Muscle layer of colon (tissue), 2 donors: ENCODE data around the gene RGS5.

ENCODE experiments used
- H3K27ac ChIP-seq: one replicate; pipeline ENCODE4 v1.7.0; 2013; ENCODE audit warnings: low read depth, mild to moderate bottlenecking, low read length, moderate library complexity
- H3K27me3 ChIP-seq, 2 donors: one replicate each; pipeline ENCODE4 v1.7.0; 2013; ENCODE audit warnings: low read length in 2 of 2, mild to moderate bottlenecking in 2 of 2; ENCODE audit not compliant: insufficient read depth in 2 of 2, control insufficient read depth in 1 of 2
- H3K36me3 ChIP-seq: one replicate; pipeline ENCODE4 v1.7.0; 2013; ENCODE audit warnings: mild to moderate bottlenecking, low read length; ENCODE audit not compliant: insufficient read depth
- H3K4me1 ChIP-seq: one replicate; pipeline ENCODE4 v1.7.0; 2013; ENCODE audit warnings: mild to moderate bottlenecking, low read length; ENCODE audit not compliant: insufficient read depth
- H3K4me3 ChIP-seq, 2 donors: one replicate each; pipeline ENCODE4 v1.7.0; 2013; ENCODE audit warnings: low read length in 2 of 2, low read depth in 1 of 2, mild to moderate bottlenecking in 1 of 2, moderate library complexity in 1 of 2
- H3K9ac ChIP-seq: one replicate; pipeline ENCODE4 v1.7.0; 2013; ENCODE audit warnings: low read length
- H3K9me3 ChIP-seq: one replicate; pipeline ENCODE4 v1.7.0; 2013; ENCODE audit warnings: mild to moderate bottlenecking, low read length
- donor health status: abdominal sarcoma.
- donor health status: Adenocarcinoma of cecum.

Gene RGS5

GRCh38 chr1:163165119-163165518 is 37.6 kb downstream of the RGS5 start:
- no peak overlapping the region for H3K9ac ChIP-seq
- no peaks in the 10 kb centered on the region for H3K36me3 ChIP-seq
- H3K27ac ChIP-seq: no peak overlapping the region
- H3K4me3 ChIP-seq: no peak overlapping the region
- H3K4me1 ChIP-seq: peaks cover 52% of the 10 kb centered on the region
- H3K9me3 ChIP-seq: no peaks in the 10 kb centered on the region
- no peaks in the 10 kb centered on the region for H3K27me3 ChIP-seq

GRCh38 chr1:163163881-163164582 is 38.7 kb downstream of the RGS5 start:
- Histone ChIP-seq H3K27ac (peak overlapping the region; percentile 17), H3K9ac (no peak overlapping the region), H3K27me3 (no peaks in the 10 kb centered on the region), H3K9me3 (no peaks in the 10 kb centered on the region), H3K36me3 (no peaks in the 10 kb centered on the region), H3K4me3 (no peak overlapping the region), H3K4me1 (peaks cover 52% of the 10 kb centered on the region)

GRCh38 chr1:163163163-163163562 is 39.6 kb downstream of the RGS5 start:
- H3K9me3 ChIP-seq: no peaks in the 10 kb centered on the region
- no peaks in the 10 kb centered on the region for H3K36me3 ChIP-seq
- H3K9ac ChIP-seq: no peak overlapping the region
- peaks cover 49% of the 10 kb centered on the region for H3K4me1 ChIP-seq
- H3K27ac ChIP-seq: no peak overlapping the region
- H3K27me3 ChIP-seq: no peaks in the 10 kb centered on the region
- H3K4me3 ChIP-seq: no peak overlapping the region

GRCh38 chr1:163162381-163162914 is 40.3 kb downstream of the RGS5 start:
- Histone ChIP-seq H3K4me3 (no peak overlapping the region), H3K4me1 (peaks cover 42% of the 10 kb centered on the region), H3K27ac (no peak overlapping the region), H3K27me3 (no peaks in the 10 kb centered on the region), H3K36me3 (no peaks in the 10 kb centered on the region), H3K9ac (no peak overlapping the region), H3K9me3 (no peaks in the 10 kb centered on the region)

GRCh38 chr1:163161841-163162240 is 40.9 kb downstream of the RGS5 start:
- H3K4me1 ChIP-seq: peaks cover 37% of the 10 kb centered on the region
- H3K36me3 ChIP-seq: no peaks in the 10 kb centered on the region
- H3K9me3 ChIP-seq: no peaks in the 10 kb centered on the region
- H3K27me3 ChIP-seq: no peaks in the 10 kb centered on the region
- no peak overlapping the region for H3K27ac ChIP-seq
- no peak overlapping the region for H3K4me3 ChIP-seq
- H3K9ac ChIP-seq: no peak overlapping the region

GRCh38 chr1:163161337-163161736 is 41.4 kb downstream of the RGS5 start:
- H3K9ac ChIP-seq: no peak overlapping the region
- H3K9me3 ChIP-seq: no peaks in the 10 kb centered on the region
- H3K36me3 ChIP-seq: no peaks in the 10 kb centered on the region
- peaks cover 32% of the 10 kb centered on the region for H3K4me1 ChIP-seq
- no peak overlapping the region for H3K4me3 ChIP-seq
- no peak overlapping the region for H3K27ac ChIP-seq
- no peaks in the 10 kb centered on the region for H3K27me3 ChIP-seq

GRCh38 chr1:163155606-163156005 is 47.1 kb downstream of the RGS5 start:
- H3K4me1 ChIP-seq: no peaks in the 10 kb centered on the region
- H3K9ac ChIP-seq: no peak overlapping the region
- H3K27ac ChIP-seq: no peak overlapping the region
- H3K36me3 ChIP-seq: no peaks in the 10 kb centered on the region
- no peaks in the 10 kb centered on the region for H3K27me3 ChIP-seq
- H3K9me3 ChIP-seq: no peaks in the 10 kb centered on the region
- no peak overlapping the region for H3K4me3 ChIP-seq

- Histone ChIP-seq H3K4me1 (no peaks in the 10 kb centered on the region), H3K27me3 (no peaks in the 10 kb centered on the region), H3K9ac (no peak overlapping the region), H3K4me3 (no peak overlapping the region), H3K27ac (no peak overlapping the region), H3K9me3 (no peaks in the 10 kb centered on the region), H3K36me3 (no peaks in the 10 kb centered on the region)
Observed at GRCh38 chr1:163148911-163149310, 53.8 kb downstream of the RGS5 start.

- no peaks in the 10 kb centered on the region for H3K27me3 ChIP-seq
- H3K9me3 ChIP-seq: no peaks in the 10 kb centered on the region
- no peak overlapping the region for H3K4me3 ChIP-seq
- no peak overlapping the region for H3K27ac ChIP-seq
- no peaks in the 10 kb centered on the region for H3K36me3 ChIP-seq
- no peak overlapping the region for H3K9ac ChIP-seq
- no peaks in the 10 kb centered on the region for H3K4me1 ChIP-seq
Observed at GRCh38 chr1:163147019-163147418, 55.7 kb downstream of the RGS5 start.

GRCh38 chr1:163145435-163145834 is 57.3 kb downstream of the RGS5 start:
- Histone ChIP-seq H3K9me3 (no peaks in the 10 kb centered on the region), H3K4me1 (no peaks in the 10 kb centered on the region), H3K27me3 (no peaks in the 10 kb centered on the region), H3K9ac (no peak overlapping the region), H3K4me3 (no peak overlapping the region), H3K27ac (no peak overlapping the region), H3K36me3 (no peaks in the 10 kb centered on the region)

- no peak overlapping the region for H3K4me3 ChIP-seq
- no peaks in the 10 kb centered on the region for H3K27me3 ChIP-seq
- no peak overlapping the region for H3K27ac ChIP-seq
- no peaks in the 10 kb centered on the region for H3K4me1 ChIP-seq
- no peaks in the 10 kb centered on the region for H3K36me3 ChIP-seq
- H3K9me3 ChIP-seq: no peaks in the 10 kb centered on the region
- no peak overlapping the region for H3K9ac ChIP-seq
Observed at GRCh38 chr1:163144418-163144817, 58.3 kb downstream of the RGS5 start.

GRCh38 chr1:163142152-163142551 is 60.6 kb downstream of the RGS5 start:
- H3K9me3 ChIP-seq: no peaks in the 10 kb centered on the region
- no peak overlapping the region for H3K4me3 ChIP-seq
- no peak overlapping the region for H3K9ac ChIP-seq
- no peaks in the 10 kb centered on the region for H3K27me3 ChIP-seq
- H3K4me1 ChIP-seq: no peaks in the 10 kb centered on the region
- no peaks in the 10 kb centered on the region for H3K36me3 ChIP-seq
- no peak overlapping the region for H3K27ac ChIP-seq
